HCT116 (cell line): ENCODE measurements around the gene NPC2. TPM values are rescaled to one million over a fixed set of nuclear protein-coding genes. Genes with fewer than 3 reads are reported as not detected.

Experiments used
- ATAC-seq: fragments of 200-7000 bp; cut with Tn5 transposase; 2 replicates; pipeline ENCODE4 v1.9.1; 2020; ENCODE audit warnings: mild to moderate bottlenecking, moderate library complexity
- BruUV-seq: library from RNA; stranded (reverse); fragments of 400-500 nt; replicated peaks from 2 replicates; lab custom pipeline; 2021; lab: Mats Ljungman, UMichigan
- CTCF ChIA-PET: fragments of 300-600 bp; sonication (Branson Sonifier 250); formaldehyde crosslinking; loops from one replicate; lab custom pipeline; 2021; ENCODE audit warnings: antibody characterized with exemption; lab: Charles Lee
- POLR2A ChIA-PET: fragments of 300-600, 350-600 bp; sonication (Branson Sonifier 250); formaldehyde crosslinking; loops from one replicate; lab custom pipeline; 2021; ENCODE audit warnings: antibody characterized with exemption; lab: Charles Lee
- RAD21 ChIA-PET, 2 experiments: fragments of 300-600 bp; sonication (Branson Sonifier 250); formaldehyde crosslinking; loops; one replicate each; lab custom pipeline; 2023; ENCODE audit warnings: low total read pairs in 2 of 2; ENCODE audit not compliant: uncharacterized antibody in 2 of 2, unreplicated experiment in 2 of 2, low non-redundant PET in 1 of 2; lab: Charles Lee
- DNase-seq: peaks from one replicate; pipeline ENCODE4 v3.0.0-alpha.2; 2010; ENCODE audit warnings: low read depth, low spot score
- H2AFZ ChIP-seq: fragments of 200-600 bp; shearing (Covaris generic), sonication (generic); 2 replicates; pipeline ENCODE4 v1.6.1; 2017; ENCODE audit warnings: low read depth, mixed run types, mixed read lengths, antibody characterized with exemption, low read length; ENCODE audit not compliant: poor library complexity, severe bottlenecking
- H3K27ac ChIP-seq: 2 replicates; pipeline ENCODE4 v1.5.1; 2012; ENCODE audit warnings: low read depth, low read length
- H3K27me3 ChIP-seq: fragments of 200-600 bp; sonication (generic); 2 replicates; pipeline ENCODE4 v1.6.1; 2016; ENCODE audit warnings: mixed run types, low read length, mixed read lengths; ENCODE audit not compliant: insufficient read depth
- H3K36me3 ChIP-seq, 2 experiments: fragments of 200-500 bp in 1 of 2; fragments of 200-600 bp in 1 of 2; sonication (Bioruptor generic) in 1 of 2; sonication (generic) in 1 of 2; 2 replicates each; pipeline versions ENCODE4 v1.5.1 to v1.6.1; 2014 to 2016; ENCODE audit warnings: low read length in 2 of 2, inconsistent platforms in 1 of 2, mixed read lengths in 1 of 2, mixed run types in 1 of 2; ENCODE audit not compliant: insufficient read depth in 2 of 2, control insufficient read depth in 1 of 2
- H3K4me1 ChIP-seq, 2 experiments: fragments of 200-600 bp in 1 of 2; sonication (generic) in 1 of 2; 2 replicates each; pipeline versions ENCODE4 v1.5.1 to v1.6.1; 2012 to 2017; ENCODE audit warnings: low read length in 2 of 2, inconsistent platforms in 1 of 2, mild to moderate bottlenecking in 1 of 2, mixed read lengths in 1 of 2, mixed run types in 1 of 2, moderate library complexity in 1 of 2; ENCODE audit not compliant: insufficient read depth in 2 of 2, control insufficient read depth in 1 of 2
- H3K4me2 ChIP-seq: fragments of 200-600 bp; sonication (generic); 2 replicates; pipeline ENCODE4 v1.6.1; 2017; ENCODE audit warnings: mixed run types, low read length, mixed read lengths
- H3K4me3 ChIP-seq, 2 experiments: fragments of 200-600 bp in 1 of 2; sonication (generic) in 1 of 2; replicated peaks in 1 of 2; 2 replicates each; pipeline ENCODE4 v1.5.1; 2011 to 2016; ENCODE audit warnings: low read length in 2 of 2, control low read depth in 1 of 2, low read depth in 1 of 2, mild to moderate bottlenecking in 1 of 2, mixed read lengths in 1 of 2, mixed run types in 1 of 2
- H3K79me2 ChIP-seq: fragments of 200-600 bp; sonication (generic); 2 replicates; pipeline ENCODE4 v1.6.1; 2017; ENCODE audit warnings: mild to moderate bottlenecking, mixed run types, low read length, moderate library complexity, mixed read lengths; ENCODE audit not compliant: insufficient read depth
- H3K9ac ChIP-seq: fragments of 200-600 bp; sonication (generic); 2 replicates; pipeline ENCODE4 v1.6.1; 2016; ENCODE audit warnings: low read length, mixed read lengths
- H3K9me2 ChIP-seq: fragments of 200-600 bp; sonication (generic), shearing (Covaris generic); 2 replicates; pipeline ENCODE4 v1.6.1; 2017; ENCODE audit warnings: mixed run types, mild to moderate bottlenecking, moderate library complexity; ENCODE audit not compliant: insufficient read depth
- H3K9me3 ChIP-seq, 2 experiments: fragments of 200-500 bp in 1 of 2; fragments of 200-600 bp in 1 of 2; sonication (Bioruptor generic) in 1 of 2; sonication (generic) in 1 of 2; 2 replicates each; pipeline ENCODE4 v1.6.1; 2014 to 2017; ENCODE audit warnings: low read length in 2 of 2, mixed read lengths in 2 of 2, inconsistent platforms in 1 of 2, low read depth in 1 of 2, mild to moderate bottlenecking in 1 of 2, mixed run types in 1 of 2, moderate library complexity in 1 of 2; ENCODE audit not compliant: control insufficient read depth in 1 of 2, insufficient read depth in 1 of 2
- H4K20me1 ChIP-seq: fragments of 200-600 bp; sonication (generic), shearing (Covaris generic); 2 replicates; pipeline ENCODE4 v1.6.1; 2017; ENCODE audit warnings: mixed run types, mild to moderate bottlenecking, moderate library complexity; ENCODE audit not compliant: insufficient read depth
- CEBPB ChIP-seq: IDR thresholded peaks from 2 replicates; pipeline ENCODE4 v1.6.1; 2012; ENCODE audit warnings: low read depth
- EGR1 ChIP-seq: IDR thresholded peaks from 2 replicates; pipeline ENCODE4 v1.6.1; 2012; ENCODE audit warnings: low read depth
- ELF1 ChIP-seq: IDR thresholded peaks from 2 replicates; pipeline ENCODE4 v1.6.1; 2012; ENCODE audit warnings: low read depth, borderline replicate concordance
- EZH2 ChIP-seq: fragments of 200-600 bp; sonication (generic); IDR thresholded peaks from 2 replicates; pipeline ENCODE4 v1.6.1; 2017; ENCODE audit warnings: antibody characterized with exemption, mixed run types
- EZH2phosphoT487 ChIP-seq: fragments of 200-600 bp; IDR thresholded peaks from 2 replicates; pipeline ENCODE4 v1.6.1; 2018; ENCODE audit warnings: antibody characterized with exemption, borderline replicate concordance
- JUND ChIP-seq: IDR thresholded peaks from 2 replicates; pipeline ENCODE4 v1.6.1; 2012
- POLR2A ChIP-seq: IDR thresholded peaks from 2 replicates; pipeline ENCODE4 v1.7.0; 2011; ENCODE audit warnings: borderline replicate concordance; ENCODE audit not compliant: insufficient read depth, insufficient read length; ENCODE audit errors: extremely low read depth
- SP1 ChIP-seq: IDR thresholded peaks from 2 replicates; pipeline ENCODE4 v1.6.1; 2012; ENCODE audit warnings: low read depth
- SRF ChIP-seq: IDR thresholded peaks from 2 replicates; pipeline ENCODE4 v1.6.1; 2012; ENCODE audit warnings: low read depth
- ZFX ChIP-seq: fragments of 450-650 bp; IDR thresholded peaks from 2 replicates; pipeline ENCODE4 v1.6.1; 2017
- intact Hi-C: fragments of 100-400 bp; cut with micrococcal nuclease; formaldehyde crosslinking; loops from 2 replicates; pipeline ENCODE4 v1.10.0; 2022
- total RNA-seq: library from RNA; stranded (reverse); gene quantifications from one replicate; pipeline ENCODE4 v1.2.1, GENCODE V29; 2021; ENCODE audit not compliant: unreplicated experiment
- TF ChIP-seq, protein P1 (sequence below): IDR thresholded peaks from 2 replicates; pipeline ENCODE4 v1.6.1; 2011; ENCODE audit warnings: mild to moderate bottlenecking, low read length, moderate library complexity; ENCODE audit not compliant: insufficient replicate concordance; ENCODE audit errors: extremely low read depth

Gene NPC2
- total RNA-seq, 1 experiment from 2014 or later, result 105 TPM

DNA sequence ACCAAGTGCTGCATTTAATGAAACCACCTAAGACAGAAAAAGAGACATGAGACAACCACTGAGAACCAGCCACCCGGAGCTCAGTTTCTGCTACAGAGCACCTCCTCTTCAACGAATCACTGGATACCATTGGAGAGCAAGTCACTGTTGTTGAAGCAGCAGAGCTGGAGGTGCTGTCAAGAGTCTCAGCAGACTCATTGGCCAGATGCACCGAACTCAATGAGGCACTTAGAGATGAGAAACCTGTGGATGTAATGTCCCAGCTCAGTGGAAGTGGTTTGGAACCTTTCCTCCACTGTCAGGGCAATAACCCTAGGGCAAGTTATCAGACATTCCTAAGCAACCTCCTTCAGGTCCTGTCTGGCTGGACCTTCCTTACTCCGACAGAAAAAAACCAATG, 13.1 kb downstream of the NPC2 start:
- Histone ChIP-seq H3K36me3 (peaks cover 0 to 21% of the 10 kb centered on the region in 2 experiments; a peak in 2 of 4 replicates), H3K4me2 (no peak overlapping the region), H3K27ac (no peak overlapping the region), H3K4me3 (no peak overlapping the region), H3K9me2 (no peaks in the 10 kb centered on the region), H4K20me1 (no peaks in the 10 kb centered on the region), H3K4me1 (no peaks in the 10 kb centered on the region), H2AFZ (no peak overlapping the region), H3K9ac (no peak overlapping the region), H3K27me3 (no peaks in the 10 kb centered on the region), H3K9me3 (no peaks in the 10 kb centered on the region), H3K79me2 (no peaks in the 10 kb centered on the region)
- POLR2A ChIA-PET, result no interaction called here
- BruUV-seq, result no TSS peak
- ATAC-seq (no peak), DNase-seq (no peak)
- CTCF ChIA-PET, result interaction anchor here (1.0 to 2.4 kb wide), 4 partner anchors 14 to 186 kb away, joined by 5 to 8 read pairs (median 6); partner anchors contain the start of genes ISCA2 and NPC2
- RAD21 ChIA-PET, result no interaction called here
- intact Hi-C loops, result no loop called here
- TF ChIP-seq EZH2phosphoT487 (no peak), POLR2A (no peak), CEBPB (no peak), ZFX (no peak), EGR1 (no peak), ELF1 (no peak), SP1 (no peak), JUND (no peak), SRF (no peak), EZH2 (no peak)
- TF ChIP-seq, protein P1, sequence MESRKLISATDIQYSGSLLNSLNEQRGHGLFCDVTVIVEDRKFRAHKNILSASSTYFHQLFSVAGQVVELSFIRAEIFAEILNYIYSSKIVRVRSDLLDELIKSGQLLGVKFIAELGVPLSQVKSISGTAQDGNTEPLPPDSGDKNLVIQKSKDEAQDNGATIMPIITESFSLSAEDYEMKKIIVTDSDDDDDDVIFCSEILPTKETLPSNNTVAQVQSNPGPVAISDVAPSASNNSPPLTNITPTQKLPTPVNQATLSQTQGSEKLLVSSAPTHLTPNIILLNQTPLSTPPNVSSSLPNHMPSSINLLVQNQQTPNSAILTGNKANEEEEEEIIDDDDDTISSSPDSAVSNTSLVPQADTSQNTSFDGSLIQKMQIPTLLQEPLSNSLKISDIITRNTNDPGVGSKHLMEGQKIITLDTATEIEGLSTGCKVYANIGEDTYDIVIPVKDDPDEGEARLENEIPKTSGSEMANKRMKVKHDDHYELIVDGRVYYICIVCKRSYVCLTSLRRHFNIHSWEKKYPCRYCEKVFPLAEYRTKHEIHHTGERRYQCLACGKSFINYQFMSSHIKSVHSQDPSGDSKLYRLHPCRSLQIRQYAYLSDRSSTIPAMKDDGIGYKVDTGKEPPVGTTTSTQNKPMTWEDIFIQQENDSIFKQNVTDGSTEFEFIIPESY, result no peak
